Ecto neural progenitor cell (in vitro differentiated cells): ENCODE results near the gene TLX3.

Source experiments
- DNase-seq: peaks from one replicate; pipeline ENCODE4 v3.0.0-alpha.2; 2018; ENCODE audit warnings: low spot score

TLX3 gene

DNA sequence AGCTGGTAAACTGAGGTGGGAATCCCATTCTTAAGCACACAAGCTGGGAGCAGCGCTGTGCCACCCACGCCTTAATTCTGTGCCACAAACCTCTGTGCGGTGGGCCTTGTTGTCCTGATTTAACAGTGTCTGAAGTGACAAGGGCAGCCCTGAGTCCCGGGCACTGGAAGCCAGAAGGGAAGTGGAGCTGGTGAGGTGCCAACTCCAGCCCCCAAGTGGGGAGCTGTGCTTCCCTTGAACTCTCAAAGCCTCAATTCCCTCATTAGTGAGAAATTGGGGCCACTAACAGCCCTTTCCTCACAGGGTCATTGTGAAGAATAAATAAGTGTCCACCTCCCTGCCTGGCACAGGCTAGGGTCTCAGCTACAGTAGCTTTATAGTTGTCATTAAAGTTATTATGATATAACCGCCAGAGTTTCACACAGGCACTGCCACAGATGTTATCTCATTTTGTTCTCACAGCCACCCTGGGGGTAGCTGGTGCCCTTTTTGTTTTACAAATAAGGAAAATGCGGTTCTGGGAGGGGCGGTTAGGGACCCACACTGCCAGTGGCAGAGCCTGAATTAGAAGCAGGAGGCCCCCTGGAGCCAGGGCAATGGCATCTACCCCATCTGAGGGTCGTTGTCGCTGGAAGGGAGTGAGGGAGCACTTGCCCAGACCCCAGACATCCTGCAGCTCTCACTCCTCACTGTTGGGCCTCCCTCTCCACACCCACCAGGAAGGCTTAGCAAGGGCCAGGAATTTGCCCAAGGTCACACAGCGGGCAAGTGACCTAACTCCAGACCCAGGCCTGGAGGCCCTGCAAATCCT, 2.1 kb upstream of the TLX3 start:
- no peak for DNase-seq

DNA sequence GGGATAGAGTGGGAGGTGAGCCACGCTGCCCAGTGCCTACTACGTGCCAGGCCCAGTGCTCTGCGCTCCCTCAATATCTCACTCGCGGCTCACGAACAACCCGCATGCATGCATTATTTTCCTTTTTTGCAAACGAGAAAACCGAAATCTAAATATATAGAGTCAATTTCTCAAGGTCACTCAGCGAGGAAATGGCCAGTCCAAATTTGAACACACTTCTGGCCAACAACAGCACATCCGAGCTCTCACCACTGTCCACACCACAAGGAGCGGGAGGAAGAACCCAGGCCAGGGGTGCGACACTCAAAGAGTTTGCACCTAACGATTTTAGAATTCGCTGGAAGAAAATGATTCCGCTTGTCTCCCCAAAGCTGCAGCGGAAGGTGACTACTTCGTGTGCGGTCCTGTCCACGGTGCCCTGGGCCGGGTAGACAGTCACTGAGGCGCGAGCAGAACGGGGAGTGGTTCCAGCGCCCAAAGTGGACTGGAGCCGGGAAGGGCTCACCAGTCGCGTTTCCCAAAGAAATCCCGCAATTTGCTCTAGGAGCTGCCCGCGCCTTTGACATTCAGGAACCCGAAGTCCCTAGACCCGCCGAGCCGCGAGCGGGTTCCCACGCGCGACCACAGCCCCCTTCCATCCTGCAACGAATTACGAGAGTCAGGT, 1.1 kb upstream of the TLX3 start:
- no peak for DNase-seq

DNA sequence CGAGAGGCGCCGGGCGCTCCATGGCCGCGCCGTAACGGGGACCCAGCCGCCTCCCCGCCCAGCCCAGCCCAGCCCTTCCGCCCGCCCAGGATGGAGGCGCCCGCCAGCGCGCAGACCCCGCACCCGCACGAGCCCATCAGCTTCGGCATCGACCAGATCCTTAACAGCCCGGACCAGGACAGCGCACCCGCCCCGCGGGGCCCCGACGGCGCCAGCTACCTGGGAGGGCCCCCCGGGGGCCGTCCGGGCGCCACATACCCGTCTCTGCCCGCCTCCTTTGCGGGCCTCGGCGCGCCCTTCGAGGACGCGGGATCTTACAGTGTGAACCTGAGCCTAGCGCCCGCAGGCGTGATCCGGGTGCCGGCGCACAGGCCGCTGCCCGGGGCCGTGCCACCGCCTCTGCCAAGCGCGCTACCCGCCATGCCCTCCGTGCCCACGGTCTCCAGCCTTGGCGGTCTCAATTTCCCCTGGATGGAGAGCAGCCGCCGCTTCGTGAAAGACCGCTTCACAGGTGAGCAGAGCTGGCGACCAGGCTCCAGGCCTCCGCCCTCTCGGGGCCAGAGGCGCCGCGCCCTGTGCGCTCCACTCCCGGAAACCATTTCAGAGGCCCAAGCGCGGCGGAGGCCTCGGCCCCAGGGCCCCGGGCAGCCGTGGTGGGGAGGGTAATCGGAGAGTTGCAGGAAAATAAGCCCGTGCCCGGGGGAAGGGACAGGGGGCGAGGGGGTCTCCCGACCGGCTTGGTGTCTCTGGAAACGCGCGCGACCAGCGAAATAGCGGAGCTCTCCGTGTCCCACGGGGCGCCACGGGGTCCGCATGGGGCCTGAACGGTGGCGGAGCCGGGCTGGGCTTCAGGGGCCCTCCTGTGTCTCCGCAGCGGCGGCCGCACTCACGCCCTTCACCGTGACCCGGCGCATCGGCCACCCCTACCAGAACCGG, 496 bp downstream of the TLX3 start:
- DNase-seq: peak; percentile 61

DNA sequence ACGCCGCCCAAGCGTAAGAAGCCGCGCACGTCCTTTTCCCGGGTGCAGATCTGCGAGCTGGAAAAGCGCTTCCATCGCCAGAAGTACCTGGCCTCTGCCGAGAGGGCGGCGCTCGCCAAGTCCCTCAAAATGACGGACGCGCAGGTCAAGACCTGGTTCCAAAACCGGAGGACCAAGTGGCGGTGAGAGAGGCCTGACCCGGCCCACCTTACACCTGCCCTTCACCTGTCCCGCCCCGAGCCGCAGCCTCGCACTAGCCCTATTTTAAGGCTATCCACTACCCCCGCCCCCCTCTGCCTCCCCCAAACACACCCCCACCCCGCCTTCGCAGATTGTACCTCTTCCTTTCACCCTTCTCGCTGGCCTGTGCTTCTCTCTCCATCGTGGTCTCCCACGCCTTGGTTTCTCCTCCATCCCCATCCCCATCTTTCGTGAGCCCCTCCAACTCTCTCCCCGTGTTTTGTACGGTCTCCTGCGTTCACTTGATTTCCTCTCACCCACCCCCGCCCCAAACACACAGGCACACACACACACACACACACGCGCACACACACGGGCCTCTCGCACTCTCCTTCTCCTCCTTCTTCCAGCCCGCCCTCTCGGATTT, 1.3 kb downstream of the TLX3 start:
- peak; percentile 69 for DNase-seq

DNA sequence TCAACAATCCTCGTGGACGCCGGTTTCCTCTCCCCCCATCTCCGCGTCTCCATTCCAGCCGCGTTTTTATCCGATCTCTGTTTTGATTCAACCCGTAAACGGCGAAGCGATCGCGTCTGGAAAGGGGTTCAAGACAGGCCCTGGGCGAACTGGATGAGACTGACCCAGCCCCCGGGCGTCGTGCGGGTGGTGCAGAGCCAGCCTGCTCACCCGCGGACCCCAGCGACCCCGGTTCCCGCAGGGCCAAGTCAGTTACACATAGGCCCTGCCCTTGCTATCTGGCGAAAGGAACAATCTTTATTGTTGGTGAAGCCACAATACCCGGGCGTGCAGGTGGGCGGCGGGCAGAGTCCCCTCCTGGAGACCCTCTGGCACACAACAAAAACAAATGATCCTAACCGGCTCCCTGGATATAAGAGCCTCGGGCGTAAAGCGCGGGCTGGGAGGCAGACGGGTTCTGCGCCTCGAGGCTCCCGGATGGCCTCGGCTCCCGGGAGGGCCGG, 1.8 kb downstream of the TLX3 start:
- no peak for DNase-seq

DNA sequence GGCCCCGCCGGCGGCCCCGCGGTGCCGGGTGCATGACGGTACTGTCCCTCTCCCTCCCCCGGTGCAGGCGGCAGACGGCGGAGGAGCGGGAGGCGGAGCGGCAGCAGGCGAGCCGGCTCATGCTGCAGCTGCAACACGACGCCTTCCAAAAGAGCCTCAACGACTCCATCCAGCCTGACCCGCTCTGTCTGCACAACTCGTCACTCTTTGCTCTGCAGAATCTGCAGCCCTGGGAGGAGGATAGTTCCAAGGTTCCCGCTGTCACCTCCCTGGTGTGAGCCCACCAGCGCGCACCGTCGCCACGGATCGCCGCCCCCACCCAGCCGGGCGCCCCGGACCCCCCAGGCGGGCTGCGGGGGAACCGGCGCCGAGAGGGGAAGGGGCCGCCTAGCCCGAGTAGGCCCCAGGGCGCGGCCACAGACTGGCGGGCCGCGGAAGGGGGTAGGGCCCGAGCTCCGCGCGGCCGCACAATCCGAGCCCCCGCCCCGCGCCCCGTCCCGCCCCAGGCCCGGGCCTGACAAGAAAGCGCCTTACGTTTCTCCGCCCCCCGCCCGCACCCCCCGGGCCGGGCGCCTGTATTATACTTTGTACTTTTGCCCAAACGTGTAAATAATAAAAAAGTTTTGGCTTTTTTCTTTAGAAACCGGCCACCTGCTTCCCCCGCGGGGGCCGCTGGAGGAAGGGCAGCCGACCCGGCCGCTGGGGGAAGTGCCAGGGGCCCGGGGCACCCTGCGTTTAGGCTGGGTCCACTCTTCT, 2.5 kb downstream of the TLX3 start:
- DNase-seq: peak; percentile 75

DNA sequence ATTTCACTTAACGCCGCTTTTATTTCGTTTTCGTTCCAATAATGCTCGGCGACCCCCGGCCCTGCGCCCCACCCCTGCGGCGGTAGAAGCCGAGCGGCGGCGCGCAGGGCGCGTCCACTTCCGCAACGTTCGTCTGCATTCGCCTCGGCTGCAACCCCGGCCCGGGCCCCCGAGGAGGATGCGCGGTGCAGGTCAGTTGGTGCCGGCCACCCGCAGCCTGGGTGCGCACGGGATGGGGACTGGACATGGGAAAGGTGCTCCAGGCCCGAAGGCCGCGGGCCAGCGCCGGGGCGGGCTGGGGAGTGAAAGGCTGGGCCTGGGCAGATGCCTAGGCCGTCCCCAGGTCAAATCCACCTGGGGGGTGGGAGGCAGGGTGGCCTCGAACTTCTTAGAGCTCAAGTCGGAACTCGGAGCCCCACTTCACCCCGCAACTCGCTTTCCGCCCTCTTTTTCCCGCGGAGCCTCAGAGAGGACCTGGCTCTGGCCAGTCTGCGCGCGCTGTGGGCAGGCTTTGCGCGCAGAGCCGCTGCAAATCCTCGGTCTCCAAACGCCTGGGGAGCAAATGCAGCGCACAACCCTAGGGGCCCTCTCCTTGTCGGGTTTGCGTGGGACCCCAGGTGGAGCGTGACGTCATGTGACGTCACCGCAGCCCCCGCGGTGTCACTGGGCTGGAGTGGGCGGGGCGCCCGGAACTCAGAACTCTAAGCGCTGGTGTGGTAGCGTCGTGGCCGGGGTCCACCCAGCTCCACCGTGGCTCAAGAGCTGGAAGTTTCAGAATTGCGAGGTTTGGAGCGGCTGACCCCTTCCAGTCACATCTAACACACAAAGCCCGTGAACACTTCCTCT, 3.3 kb downstream of the TLX3 start:
- DNase-seq: no peak

DNA sequence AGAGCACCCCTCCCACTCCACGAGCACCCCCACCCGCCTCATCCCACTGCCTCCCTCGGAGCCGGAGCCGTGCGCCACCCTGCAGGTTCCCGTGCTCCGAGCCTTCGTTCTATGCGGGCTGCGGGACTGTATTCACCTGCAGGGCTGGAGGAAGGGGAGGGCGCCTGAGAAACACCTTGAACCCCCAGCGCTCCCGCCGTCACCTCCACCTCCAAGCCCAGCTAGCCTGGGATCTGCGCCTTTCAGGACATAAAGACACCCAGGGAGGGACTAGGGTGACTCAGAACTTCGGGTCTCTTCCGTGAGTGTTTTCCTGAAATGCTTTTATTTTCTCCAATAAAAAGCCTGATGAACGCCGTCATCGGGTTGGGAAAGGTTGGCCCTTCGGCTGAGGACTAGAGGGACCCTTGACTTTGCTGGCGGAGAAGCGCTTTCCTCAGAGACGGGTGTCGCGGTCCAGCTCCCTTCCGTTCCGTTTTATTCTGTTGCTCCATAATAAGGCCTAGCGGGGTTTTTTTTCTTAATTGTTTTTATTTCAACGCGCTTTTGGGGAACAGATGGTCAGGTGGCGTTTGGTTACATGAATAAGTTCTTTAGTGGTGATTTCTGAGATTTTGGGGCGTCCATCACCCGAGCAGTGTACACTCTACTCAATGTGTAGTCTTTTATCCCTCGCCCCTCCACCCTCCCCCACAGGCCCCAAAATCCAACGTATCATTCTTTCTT, 4.6 kb downstream of the TLX3 start:
- DNase-seq: no peak

DNA sequence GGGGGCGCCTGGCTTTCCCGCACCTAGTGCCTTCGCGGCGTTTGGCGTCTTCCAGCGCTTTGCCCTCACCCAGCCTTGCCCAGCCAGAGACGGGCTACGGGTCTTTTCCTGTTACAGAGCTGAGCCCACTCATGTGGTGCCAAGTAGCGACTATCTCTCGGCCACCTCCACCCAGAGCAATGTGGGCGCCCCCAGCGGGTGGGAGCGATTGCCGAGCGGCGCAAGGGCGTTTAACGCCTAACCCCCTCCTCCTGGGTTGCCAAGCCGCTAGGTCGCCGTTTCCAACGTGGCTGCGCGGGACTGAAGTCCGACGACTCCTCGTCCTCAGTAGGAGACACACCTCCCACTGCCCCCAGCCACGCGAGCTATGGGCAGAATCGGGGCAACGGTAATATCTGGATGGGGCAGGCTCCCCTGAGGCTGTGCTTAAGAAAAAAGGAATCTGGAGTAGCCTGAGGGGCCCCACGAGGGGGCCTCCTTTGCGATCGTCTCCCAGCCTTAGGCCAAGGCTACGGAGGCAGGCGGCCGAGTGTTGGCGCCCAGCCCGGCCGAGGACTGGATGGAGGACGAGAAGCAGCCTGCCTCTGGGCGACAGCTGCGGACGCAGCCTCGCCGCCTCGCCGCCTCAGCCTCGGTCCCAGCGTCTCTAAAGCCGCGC, 5.8 kb downstream of the TLX3 start:
- DNase-seq: peak; percentile 64

DNA sequence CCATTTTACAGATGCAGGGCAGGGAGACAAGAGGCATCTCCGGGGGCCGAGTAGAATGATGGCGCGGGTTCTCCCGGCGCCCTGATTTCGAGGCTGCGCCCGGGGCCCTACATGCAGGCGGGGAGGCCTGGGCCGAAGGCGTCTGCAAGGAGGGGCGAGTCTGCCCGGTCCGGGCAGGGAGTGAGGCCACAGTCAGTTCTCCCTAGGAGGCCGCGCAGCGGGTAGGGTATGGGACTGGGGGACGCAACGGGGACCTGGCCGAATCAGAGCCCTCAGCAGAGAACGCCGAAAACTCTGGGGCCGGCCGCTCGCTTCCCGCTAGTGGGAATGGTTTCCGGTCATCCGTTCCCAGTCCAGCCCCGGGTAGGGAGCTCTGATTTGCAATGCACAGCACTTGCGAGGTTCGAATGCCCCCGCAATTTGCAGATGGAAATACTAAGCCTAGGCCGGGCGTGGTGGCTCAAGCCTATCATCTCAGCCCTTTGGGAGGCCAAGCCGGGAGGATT, 6.4 kb downstream of the TLX3 start:
- DNase-seq: no peak

DNA sequence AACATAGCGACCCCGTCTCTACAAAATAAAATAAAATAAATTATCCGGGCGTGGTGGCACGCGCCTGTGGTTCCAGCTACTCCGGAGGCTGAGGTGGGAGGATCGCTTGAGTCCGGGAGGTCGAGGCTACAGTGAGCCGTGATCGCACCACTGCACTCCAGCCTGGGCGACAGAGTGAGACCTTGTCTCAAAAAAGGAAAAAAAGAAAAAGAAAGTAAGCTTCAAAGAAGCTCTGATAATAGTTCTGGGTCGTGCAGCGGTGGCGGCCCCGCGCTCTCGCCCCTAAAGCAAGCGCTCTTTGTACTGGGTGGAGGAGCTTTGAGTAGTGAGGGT, 6.8 kb downstream of the TLX3 start:
- DNase-seq: no peak

DNA sequence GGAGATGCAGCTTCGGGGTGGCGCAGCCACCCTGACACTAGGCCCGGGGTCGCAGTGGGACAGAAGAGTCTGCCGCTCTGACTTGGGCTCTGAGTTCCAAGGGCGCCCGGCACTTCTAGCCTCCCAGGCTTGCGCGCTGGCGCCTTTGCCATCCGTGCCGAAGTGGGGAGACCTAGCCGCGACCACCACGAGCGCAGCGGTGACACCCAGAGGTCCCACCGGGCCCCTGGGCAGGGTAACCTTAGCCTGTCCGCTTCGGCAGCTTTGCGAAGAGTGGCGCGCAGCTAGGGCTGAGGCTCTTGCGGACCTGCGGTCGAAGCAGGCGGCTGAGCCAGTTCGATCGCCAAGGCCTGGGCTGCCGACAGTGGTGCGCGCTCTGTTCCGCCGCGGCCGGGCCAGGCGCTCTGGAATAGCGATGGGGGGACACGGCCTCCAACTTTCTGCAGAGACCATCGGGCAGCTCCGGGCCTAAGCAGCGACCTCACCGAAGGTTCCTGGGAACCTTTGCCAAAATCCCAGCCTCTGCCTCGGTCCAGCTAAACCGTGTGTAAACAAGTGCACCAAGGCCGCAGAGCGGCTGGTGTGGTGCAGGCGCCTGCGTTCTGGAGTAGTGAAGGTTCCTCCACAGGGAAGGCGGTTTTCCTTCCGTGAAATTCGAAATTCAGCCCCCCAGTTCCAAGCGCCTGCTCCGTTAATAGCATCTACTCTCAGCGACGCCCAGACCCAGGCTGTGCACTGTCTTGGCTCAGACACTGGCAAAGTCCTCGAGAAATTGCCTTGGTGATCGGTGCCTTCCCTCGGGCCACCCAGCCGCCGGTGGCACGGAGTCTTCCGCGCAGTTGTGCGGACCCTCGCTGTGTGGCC, 7.4 kb downstream of the TLX3 start:
- DNase-seq: peak; percentile 67

DNA sequence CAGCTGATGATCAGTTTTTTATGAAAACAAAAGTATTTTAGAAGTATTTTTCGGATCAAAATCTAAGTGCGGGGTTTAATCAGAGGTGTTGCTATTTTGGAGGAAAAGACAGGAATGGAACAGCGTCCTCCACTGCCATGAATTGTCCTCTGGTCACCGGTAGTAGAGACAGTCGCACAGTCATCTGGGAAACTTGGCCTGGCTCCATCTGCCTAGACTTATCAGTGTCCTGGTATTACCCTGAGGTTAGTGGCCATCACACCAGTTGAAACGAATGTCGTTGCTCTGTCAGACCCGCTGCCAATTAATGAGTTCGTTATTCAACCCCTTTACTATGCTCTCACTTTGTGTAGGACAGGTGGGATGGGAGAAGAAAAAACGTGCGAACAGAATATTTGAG, 8.2 kb downstream of the TLX3 start:
- DNase-seq: no peak

DNA sequence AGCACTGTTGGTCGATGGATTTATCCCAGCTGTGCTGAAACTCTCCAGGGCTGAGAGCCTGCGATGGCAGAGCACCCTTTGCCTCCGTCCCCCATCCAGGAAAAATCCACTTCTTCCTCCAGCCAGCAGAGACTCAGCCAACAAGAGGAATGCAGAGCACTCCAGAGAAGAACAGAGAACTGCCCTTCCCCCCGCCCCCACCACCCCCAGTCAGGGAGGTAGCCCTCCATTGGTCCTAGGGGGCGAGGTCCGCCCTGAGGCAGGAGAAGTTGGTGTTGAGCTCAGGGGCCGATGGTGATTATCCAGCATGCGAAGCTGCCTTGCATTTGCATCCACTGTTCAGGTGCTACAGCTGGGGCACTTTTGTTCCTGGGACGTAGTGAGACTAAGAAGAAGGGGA, 9.0 kb downstream of the TLX3 start:
- no peak for DNase-seq

DNA sequence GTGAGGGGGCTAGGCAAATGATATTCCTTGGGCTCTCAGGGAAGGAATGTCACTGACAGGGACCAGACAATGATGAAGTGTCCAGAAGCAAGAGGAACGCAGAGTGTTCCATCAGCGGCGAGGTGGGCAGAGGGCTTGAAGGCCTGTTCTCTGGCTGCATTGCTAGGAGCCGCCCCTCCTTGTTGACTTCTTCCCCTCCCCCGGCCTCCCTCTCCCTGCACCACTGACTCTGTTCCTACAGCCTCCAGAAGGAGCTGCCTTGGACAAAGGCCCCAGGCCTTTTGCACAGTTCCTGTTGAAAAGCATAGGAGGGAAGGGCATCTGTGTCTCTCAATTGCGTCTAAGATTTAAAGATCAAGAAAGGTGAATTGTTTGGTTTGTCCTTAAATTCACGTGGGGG, 12.4 kb downstream of the TLX3 start:
- no peak for DNase-seq

DNA sequence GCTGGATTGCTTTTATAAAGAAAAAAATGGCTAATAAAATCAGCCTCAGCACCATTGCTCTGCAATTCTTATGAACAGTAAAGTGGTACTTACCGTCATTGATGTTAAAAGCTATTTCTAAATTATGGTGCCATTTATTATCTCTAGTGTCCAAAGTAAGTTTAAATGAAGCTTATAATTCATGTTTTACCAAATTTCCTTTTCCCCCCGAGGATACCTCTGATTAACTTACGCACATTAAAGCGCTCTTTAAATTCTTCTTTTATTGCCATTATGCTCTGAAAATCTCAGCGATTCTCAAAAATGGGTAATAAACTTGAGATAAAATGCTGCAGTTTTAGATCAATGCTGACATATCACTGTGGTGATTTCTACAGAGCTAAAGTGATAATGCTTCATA, 13.5 kb downstream of the TLX3 start:
- no peak for DNase-seq

DNA sequence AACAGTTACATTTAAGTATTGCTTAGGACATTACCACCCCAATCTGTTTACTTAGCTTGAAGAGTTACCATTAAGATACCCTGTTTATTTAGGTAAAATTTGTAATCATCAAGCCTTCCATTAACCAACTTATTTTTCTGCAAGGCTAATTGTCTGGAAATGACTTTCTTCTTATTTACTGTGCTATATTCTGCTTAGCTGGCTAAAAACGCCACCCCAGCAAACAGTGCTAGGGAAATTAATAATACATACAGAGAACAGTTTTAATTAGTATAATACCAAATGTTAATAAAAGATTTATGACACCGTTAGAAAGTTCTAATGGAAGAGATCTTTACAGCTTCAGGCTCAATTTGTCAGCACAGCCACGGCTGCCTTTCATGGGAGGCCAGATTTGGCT, 14.0 kb downstream of the TLX3 start:
- DNase-seq: no peak
